HG02759 (cell line): Measurements from ENCODE around the gene RHOF.

Source experiments
- ATAC-seq: cut with Tn5 transposase; IDR thresholded peaks from one replicate; pipeline ENCODE4 v1.9.1; 2021; ENCODE audit warnings: mild to moderate bottlenecking, moderate library complexity; ENCODE audit not compliant: unreplicated experiment

The RHOF gene

GRCh38 chr12:121805171-121806008 lies 11.9 kb upstream of the RHOF start:
- no peak for ATAC-seq

- no peak for ATAC-seq
Measured at GRCh38 chr12:121804417-121805111, 11.1 kb upstream of the RHOF start.

- ATAC-seq: no peak
Measured at GRCh38 chr12:121803861-121804416, 10.5 kb upstream of the RHOF start, which contains the start of gene SETD1B. Gene SETD1B (plus strand): TSS chr12:121804009. CDS start chr12:121804738, 729 bp downstream.

DNA sequence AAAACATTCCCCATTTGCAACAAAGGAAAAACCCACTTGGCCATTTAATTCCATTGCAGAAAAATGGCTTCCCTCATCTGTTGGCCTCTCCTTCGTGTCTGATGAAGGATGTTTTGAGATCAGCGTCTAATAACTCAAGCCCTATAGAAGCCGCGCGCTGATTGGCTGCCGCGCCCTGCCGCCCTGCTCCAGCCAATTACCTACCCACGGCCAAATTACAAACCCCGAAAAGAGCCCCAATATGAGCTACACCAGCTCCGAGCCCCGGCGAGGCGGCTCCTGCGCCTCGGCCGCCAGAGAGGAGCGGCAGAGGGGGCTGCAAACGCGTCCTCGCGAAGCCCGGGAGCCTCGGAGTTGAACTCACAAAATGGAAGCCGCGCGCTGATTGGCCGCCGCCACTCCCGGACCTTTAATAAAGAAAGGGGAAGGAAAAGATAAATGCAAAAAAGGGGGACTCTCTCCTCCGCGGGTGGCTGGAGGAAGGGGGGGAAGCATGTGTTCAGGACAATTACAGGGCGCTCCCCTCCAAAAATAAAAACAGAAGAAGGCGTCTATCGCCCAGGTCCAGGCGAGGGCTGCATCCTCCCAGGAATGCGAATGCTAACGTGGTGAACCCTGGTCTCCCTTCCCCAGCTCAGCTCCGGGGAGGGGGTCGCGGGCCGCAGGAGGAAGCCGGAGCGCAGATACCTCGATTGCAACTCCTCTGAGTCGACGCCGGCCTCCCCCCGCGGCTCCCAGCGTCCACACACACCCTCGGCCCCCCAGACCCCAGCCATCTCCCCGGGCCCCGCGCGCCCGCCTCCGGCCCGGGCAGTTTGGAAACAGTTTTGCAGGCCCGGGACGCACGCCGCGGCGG lies 9.6 kb upstream of the RHOF start:
- peak; percentile 35 for ATAC-seq

GRCh38 chr12:121802485-121802842 lies 9.0 kb upstream of the RHOF start:
- ATAC-seq: no peak

GRCh38 chr12:121801595-121802484 lies 8.4 kb upstream of the RHOF start:
- no peak for ATAC-seq

DNA sequence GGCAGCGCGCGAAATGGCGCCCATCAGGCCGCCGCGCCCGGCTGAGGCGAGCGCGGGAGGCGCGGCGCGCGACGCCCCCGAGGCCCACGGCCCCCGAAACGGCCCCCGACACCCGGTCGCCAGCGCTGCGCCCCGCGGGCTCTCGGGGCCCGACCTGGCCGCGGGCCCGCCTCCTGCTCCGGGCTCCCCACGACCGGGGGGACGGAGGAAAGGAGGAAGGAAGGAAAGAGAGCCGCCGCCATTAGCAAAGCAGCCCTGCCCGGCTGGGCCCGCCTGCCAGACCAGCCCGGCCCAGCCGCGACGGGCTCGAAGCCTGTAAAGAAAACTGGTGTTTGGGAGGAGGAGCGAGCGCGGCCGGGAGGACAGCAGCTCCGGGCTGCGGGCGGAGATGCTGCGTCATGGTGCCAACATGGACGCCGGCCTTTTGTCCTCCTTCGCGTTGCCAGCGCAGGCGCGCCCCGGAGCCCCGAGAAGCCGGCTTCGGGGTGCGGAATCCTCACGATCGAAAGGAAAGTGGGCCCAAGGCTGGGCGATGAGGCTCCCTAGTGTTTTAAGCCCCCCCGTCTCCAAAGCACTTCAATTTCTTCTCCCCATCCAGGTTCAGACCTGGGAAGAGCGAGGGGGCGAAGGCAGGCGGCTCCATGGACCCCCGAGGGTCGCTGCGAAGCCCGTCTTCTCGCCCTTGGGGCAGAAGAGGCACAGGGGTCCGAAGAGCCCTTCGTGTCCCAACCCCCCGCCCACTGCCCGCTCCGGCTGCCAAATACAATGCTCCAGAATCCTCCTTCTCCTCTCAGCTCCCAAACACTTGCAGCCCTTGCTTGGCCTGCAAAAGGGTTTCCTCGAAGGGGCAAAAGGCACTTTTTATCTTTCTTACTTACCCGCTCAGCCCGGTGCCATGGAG lies 7.5 kb upstream of the RHOF start:
- no peak for ATAC-seq

DNA sequence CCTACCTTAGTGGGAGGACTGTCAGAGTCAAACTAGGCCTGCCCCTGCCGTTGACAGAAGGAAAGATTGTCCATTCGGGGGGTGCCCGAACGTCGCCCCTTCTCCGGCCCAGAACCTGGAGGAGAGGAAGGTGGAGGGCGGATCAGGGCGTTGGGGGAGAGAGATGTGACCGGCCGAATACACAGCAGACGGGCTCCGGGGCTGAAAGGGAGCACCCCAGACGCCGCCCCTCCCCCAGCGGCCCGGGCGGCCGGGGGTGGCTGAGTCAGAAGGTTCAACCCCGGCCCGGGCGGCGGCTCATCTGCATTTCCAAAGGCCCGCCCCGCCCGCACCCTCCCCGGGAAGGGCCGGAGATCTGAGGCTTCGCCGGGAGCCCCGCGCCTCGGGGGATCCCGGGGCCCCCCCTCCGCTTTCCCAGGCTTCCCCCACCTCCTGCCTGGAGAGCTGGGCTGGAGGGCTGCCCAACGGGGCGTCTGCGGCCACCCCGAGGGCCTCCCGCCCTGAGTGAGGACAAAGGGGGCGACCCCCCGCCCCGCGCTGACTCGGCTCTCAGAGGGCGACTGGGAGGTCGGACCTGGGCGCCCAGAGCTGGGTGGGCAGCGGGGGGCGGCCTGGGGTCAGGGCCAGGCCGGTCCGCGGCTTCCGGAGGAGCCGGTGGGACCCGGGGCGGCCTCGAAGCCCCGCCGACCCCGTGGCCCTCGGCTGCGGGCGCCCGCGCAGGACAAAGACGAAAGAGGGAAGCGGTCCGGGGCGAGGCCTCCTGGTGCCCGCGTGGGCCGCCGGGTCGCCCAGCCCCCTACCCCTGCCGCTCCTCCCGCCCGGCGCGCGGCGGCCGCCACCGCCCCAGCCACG lies 6.6 kb upstream of the RHOF start:
- ATAC-seq: peak; percentile 34

DNA sequence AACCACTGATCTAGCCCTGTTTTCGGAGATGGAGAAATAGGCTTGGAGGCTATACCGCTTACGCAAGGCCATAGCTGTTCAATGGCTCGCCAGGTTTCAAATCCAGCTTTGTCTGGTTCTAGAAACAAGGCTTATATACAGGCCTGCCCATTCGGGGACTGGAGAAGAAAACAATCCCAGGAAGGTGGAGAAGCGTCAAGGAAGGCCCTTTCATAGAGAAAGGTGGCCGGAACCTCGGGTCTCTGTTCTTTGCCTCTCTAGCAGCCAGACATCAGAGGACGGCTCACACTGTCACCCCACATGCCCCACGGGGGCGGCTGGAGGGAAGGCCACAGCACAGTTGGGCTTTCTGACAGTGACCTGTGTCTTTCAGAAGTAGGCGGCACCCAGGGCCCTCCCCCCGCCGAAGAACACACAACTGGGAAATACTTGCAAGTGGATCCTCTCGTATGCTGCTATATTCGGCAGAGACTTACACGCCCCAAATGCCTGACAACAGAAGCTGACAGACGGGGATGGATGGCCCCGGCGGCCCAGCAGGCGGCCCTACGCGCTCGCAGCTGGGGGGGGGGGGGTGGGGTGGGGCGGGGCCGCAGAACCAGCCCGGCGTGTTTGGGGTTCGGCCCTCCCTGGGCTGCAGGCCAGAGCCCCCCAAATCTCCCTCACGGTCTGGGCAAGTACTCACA lies 5.8 kb upstream of the RHOF start:
- ATAC-seq: no peak

DNA sequence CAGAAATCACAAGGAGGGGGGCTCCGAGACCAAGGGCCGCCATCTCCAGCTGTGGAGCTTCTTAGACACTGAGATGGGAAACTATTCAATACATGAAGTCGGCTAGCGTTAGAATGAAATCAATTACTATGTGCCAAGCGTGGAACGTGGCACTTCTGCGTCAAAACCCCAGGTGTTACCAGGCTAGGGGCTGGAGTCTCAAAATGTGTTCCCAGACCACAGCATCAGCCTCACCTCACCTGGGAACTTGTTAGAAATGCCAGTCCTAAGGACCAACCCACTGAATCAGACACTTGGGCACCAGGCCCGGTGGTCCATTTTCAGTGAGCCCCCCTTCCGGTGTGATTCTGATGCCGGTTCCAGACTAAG lies 5.3 kb upstream of the RHOF start:
- ATAC-seq: no peak

DNA sequence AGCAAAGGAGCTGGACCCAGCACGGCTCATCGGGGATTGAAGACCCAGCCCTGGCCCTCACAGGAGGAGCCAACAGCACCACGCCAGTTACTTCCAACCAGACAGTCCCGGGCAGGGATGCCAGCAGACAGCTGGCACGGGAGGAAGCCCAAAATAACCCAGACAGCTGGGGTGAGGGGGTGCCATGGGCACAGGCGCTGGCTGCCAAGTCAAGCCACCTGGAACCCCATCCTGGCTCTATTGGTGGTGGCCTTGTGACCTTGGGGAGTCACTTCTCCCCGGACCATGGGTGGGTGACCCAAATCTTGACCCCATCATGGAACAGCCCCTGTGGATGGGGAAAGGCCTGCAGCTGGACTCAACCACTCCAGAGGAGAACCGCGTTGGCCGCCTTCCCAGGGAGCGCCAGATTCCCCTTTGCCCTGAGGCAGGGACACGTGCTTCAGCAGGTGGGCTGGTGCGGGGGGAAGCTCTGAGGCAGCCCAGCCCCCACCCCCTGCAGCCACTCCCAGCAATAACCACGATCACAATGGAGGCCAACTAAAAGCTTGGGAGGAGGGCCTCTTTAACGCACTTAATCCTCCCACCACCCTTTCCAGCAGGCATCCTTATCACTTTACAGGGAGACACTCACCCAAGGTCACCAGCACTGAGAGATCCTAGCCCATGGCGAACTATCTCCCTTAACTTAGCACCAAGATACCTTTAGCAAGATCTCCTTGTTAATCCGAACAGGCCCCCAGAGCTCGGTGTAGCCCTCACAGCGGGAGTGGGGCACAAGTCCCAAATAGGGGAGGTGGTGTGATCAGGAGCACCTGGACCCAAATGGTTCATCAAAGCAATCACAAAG lies 4.7 kb upstream of the RHOF start:
- no peak for ATAC-seq

DNA sequence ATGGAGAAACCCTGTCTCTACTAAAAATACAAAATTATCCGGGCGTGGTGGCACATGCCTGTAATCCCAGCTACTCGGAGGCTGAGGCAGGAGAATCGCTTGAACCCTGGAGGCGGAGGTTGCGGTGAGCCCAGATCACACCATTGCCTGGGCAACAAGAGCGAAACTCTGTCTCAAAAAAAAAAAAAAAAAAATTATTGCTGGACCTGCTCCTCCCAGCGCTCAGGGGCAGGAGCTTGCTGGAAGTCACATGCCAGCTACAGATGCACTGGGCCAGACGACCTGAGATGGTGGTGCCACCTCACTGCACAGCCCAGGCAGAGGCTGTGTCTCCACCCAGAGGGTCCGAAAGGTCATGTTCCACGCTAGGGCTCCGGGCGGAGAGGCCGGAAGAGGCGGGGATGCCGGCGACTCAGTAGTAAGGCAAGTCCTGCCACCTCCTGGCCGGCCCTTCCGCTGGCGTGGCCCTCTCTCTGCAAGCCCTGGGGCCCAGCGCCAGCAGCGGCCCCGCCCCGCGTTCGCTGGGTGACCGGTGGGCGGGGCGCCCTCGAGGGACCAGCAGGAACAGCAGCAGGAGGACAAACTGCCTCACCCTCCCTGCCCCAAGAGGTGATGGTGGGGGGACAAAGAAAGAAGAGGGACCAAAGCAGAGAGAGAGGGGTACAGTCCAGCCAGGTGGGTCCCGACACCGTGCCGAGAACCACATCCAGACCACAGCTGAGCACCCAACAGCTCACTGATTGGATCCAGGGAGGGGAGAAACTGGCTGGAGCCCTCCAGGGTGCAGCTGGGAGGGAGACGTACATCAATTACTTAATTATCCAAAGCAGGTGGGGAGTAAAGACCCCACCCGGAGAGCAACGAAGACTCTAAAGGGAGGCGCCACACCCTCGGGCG lies 3.6 kb upstream of the RHOF start:
- no peak for ATAC-seq

GRCh38 chr12:121795034-121795968 lies 1.8 kb upstream of the RHOF start:
- ATAC-seq: no peak

DNA sequence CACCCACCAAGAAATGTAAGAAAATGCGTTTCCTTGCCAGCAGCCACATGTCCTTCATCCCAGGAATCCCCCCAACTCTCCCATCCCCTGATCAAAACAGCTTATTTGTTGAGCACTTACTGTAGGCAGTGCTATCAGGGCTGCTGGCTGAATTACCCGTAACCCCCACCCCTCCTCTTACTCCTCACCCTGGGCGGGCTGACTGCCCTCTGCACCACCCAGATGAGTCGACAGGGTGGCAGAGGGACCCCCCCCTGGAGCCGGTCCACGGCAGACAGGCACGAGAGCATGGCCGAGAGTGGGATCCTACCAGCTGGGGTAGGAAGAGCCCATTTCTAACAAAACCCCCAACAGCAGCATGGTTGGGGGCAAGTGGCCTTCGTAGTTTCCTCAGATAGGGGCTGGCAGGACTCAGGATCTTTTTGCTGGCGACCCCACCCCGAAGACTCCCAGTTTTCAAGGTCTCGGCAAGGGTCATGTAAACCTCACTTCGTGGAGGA lies 1.1 kb upstream of the RHOF start:
- no peak for ATAC-seq
